HCEC 1CT (cell line): ENCODE results near the gene KMT2A.
A peak's percentile ranks its signal among the peaks of the same experiment; 100 is the strongest.

Experiments used
- DNase-seq: peaks from one replicate; pipeline ENCODE4 v3.0.0-alpha.2; 2017

Gene KMT2A

GRCh38 chr11:118491041-118491440, 54.7 kb downstream of the KMT2A start:
- no peak for DNase-seq

- peak; percentile 72 for DNase-seq
Measured at GRCh38 chr11:118497831-118498230, 61.5 kb downstream of the KMT2A start.

- no peak for DNase-seq
Measured at GRCh38 chr11:118503216-118503615, 66.9 kb downstream of the KMT2A start.

- no peak for DNase-seq
Measured at GRCh38 chr11:118511601-118512000, 75.3 kb downstream of the KMT2A start.

GRCh38 chr11:118514103-118514502, 77.8 kb downstream of the KMT2A start:
- no peak for DNase-seq

GRCh38 chr11:118519549-118519948, 83.3 kb downstream of the KMT2A start:
- no peak for DNase-seq

- no peak for DNase-seq
Measured at GRCh38 chr11:118521892-118522311, 85.6 kb downstream of the KMT2A start.

- peak; percentile 63 for DNase-seq
Measured at GRCh38 chr11:118522571-118523072, 86.3 kb downstream of the KMT2A start.

GRCh38 chr11:118524356-118524755, 88.1 kb downstream of the KMT2A start:
- no peak for DNase-seq

- DNase-seq: no peak
Measured at GRCh38 chr11:118524757-118525470, 88.6 kb downstream of the KMT2A start.

GRCh38 chr11:118526688-118527087, 90.4 kb downstream of the KMT2A start:
- DNase-seq: no peak

GRCh38 chr11:118527109-118527508, 90.8 kb downstream of the KMT2A start, which contains the start of gene TTC36:
Gene TTC36 (plus strand): TSS chr11:118527474. CDS start chr11:118527495, 21 bp downstream.
- no peak for DNase-seq

GRCh38 chr11:118528511-118528910, 92.2 kb downstream of the KMT2A start:
- DNase-seq: no peak

GRCh38 chr11:118529584-118530175, 93.4 kb downstream of the KMT2A start:
- no peak for DNase-seq

- no peak for DNase-seq
Measured at GRCh38 chr11:118530180-118530682, 93.9 kb downstream of the KMT2A start.

GRCh38 chr11:118530683-118531596, 94.6 kb downstream of the KMT2A start, which contains the start of gene TMEM25:
Gene TMEM25 (plus strand): TSS chr11:118531192. CDS start chr11:118531802, 610 bp downstream.
- DNase-seq: no peak

- no peak for DNase-seq
Measured at GRCh38 chr11:118531597-118532084, 95.3 kb downstream of the KMT2A start.

GRCh38 chr11:118532091-118532490, 95.8 kb downstream of the KMT2A start:
- DNase-seq: no peak

GRCh38 chr11:118532852-118533768, 96.8 kb downstream of the KMT2A start:
- DNase-seq: no peak

- DNase-seq: no peak
Measured at GRCh38 chr11:118533769-118534729, 97.8 kb downstream of the KMT2A start.
